NCI-H748 (cell line): ENCODE data around the gene TEX13C.
"Not testable (repeated sequence)": the region's sequence is repeated elsewhere in the genome, so short reads cannot be mapped to it uniquely, and the experiment has no call there.

ENCODE experiments used
- DNase-seq: peaks from one replicate; lab custom pipeline; 2025; ENCODE audit not compliant: unreplicated experiment; lab: John Stamatoyannopoulos, UW

TEX13C gene

GRCh38 chrX:125319646-125320521 lies at the start of gene TEX13C:
TSS of gene TEX13C (plus strand) at chrX:125319871. CDS start at chrX:125320120, 249 bp downstream.
- no peak for DNase-seq

GRCh38 chrX:125287282-125287681 lies 32.4 kb upstream of the TEX13C start:
- no peak for DNase-seq

GRCh38 chrX:125288343-125288742 lies 31.3 kb upstream of the TEX13C start:
- no peak for DNase-seq

- DNase-seq: no peak
Measured at GRCh38 chrX:125289209-125289608, 30.5 kb upstream of the TEX13C start.

- DNase-seq: no peak
Measured at GRCh38 chrX:125289920-125290319, 29.8 kb upstream of the TEX13C start.

GRCh38 chrX:125291124-125291523 lies 28.5 kb upstream of the TEX13C start:
- peak; percentile 29 for DNase-seq

GRCh38 chrX:125293850-125294780 lies 25.6 kb upstream of the TEX13C start:
- no peak for DNase-seq

- no peak for DNase-seq
Measured at GRCh38 chrX:125295337-125295736, 24.3 kb upstream of the TEX13C start.

- no peak for DNase-seq
Measured at GRCh38 chrX:125298871-125299270, 20.8 kb upstream of the TEX13C start.

- no peak for DNase-seq
Measured at GRCh38 chrX:125306335-125306866, 13.3 kb upstream of the TEX13C start.

- DNase-seq: no peak
Measured at GRCh38 chrX:125308653-125309052, 11.0 kb upstream of the TEX13C start.

GRCh38 chrX:125319166-125319565 lies 505 bp upstream of the TEX13C start:
- not testable (repeated sequence) for DNase-seq

- DNase-seq: no peak
Measured at GRCh38 chrX:125322431-125322830, 2.8 kb downstream of the TEX13C start.

GRCh38 chrX:125326599-125326998 lies 6.9 kb downstream of the TEX13C start:
- no peak for DNase-seq

- DNase-seq: no peak
Measured at GRCh38 chrX:125327891-125328290, 8.2 kb downstream of the TEX13C start.

- no peak for DNase-seq
Measured at GRCh38 chrX:125333583-125333982, 13.9 kb downstream of the TEX13C start.

- DNase-seq: no peak
Measured at GRCh38 chrX:125340490-125340889, 20.8 kb downstream of the TEX13C start.

GRCh38 chrX:125374169-125374568 lies 54.5 kb downstream of the TEX13C start:
- no peak for DNase-seq
